GM19351 (cell line): ENCODE measurements around the gene KCNJ6.
"Not testable (repeated sequence)": the region's sequence is repeated elsewhere in the genome, so short reads cannot be mapped to it uniquely, and the experiment has no call there.

Source experiments
- ATAC-seq: cut with Tn5 transposase; IDR thresholded peaks from one replicate; pipeline ENCODE4 v1.9.1; 2021; ENCODE audit warnings: mild to moderate bottlenecking, moderate library complexity; ENCODE audit not compliant: unreplicated experiment

Gene KCNJ6

GRCh38 chr21:37746849-37747248 is 169.4 kb downstream of the KCNJ6 start:
- no peak for ATAC-seq

- no peak for ATAC-seq
These were observed 171.7 kb downstream of the KCNJ6 start for GRCh38 chr21:37744551-37744950.

GRCh38 chr21:37742532-37742931 is 173.7 kb downstream of the KCNJ6 start:
- no peak for ATAC-seq

GRCh38 chr21:37742115-37742514 is 174.1 kb downstream of the KCNJ6 start:
- ATAC-seq: no peak

GRCh38 chr21:37737996-37738395 is 178.3 kb downstream of the KCNJ6 start:
- no peak for ATAC-seq

GRCh38 chr21:37737507-37737906 is 178.8 kb downstream of the KCNJ6 start:
- ATAC-seq: no peak

- no peak for ATAC-seq
These were observed 181.4 kb downstream of the KCNJ6 start for GRCh38 chr21:37734846-37735245.

- no peak for ATAC-seq
These were observed 183.3 kb downstream of the KCNJ6 start for GRCh38 chr21:37732927-37733326.

GRCh38 chr21:37724201-37724600 is 192.1 kb downstream of the KCNJ6 start:
- ATAC-seq: no peak

- ATAC-seq: no peak
These were observed 198.7 kb downstream of the KCNJ6 start for GRCh38 chr21:37717534-37717933.

- not testable (repeated sequence) for ATAC-seq
These were observed 203.7 kb downstream of the KCNJ6 start for GRCh38 chr21:37712569-37712934.

- ATAC-seq: peak; percentile 81
These were observed 204.3 kb downstream of the KCNJ6 start for GRCh38 chr21:37711836-37712568.

- ATAC-seq: no peak
These were observed 204.9 kb downstream of the KCNJ6 start for GRCh38 chr21:37711286-37711829.

GRCh38 chr21:37710546-37711285 is 205.5 kb downstream of the KCNJ6 start:
- no peak for ATAC-seq

GRCh38 chr21:37704751-37705150 is 211.5 kb downstream of the KCNJ6 start:
- ATAC-seq: no peak

GRCh38 chr21:37702241-37702640 is 214.0 kb downstream of the KCNJ6 start:
- no peak for ATAC-seq

- peak; percentile 93 for ATAC-seq
These were observed 215.5 kb downstream of the KCNJ6 start for GRCh38 chr21:37700641-37701202.

- ATAC-seq: no peak
These were observed 217.1 kb downstream of the KCNJ6 start for GRCh38 chr21:37699024-37699775.

GRCh38 chr21:37696936-37697335 is 219.3 kb downstream of the KCNJ6 start:
- no peak for ATAC-seq

GRCh38 chr21:37695111-37695510 is 221.1 kb downstream of the KCNJ6 start:
- ATAC-seq: no peak
